Islet of Langerhans (tissue), 1 donor: Measurements from ENCODE around the gene PSPN.

Experiments
- FAIRE-seq: peaks from one replicate; lab custom pipeline; 2011; peaks lifted over from hg19 to GRCh38; lab: Jason Lieb, UNC

The PSPN gene, protein sequence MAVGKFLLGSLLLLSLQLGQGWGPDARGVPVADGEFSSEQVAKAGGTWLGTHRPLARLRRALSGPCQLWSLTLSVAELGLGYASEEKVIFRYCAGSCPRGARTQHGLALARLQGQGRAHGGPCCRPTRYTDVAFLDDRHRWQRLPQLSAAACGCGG

DNA sequence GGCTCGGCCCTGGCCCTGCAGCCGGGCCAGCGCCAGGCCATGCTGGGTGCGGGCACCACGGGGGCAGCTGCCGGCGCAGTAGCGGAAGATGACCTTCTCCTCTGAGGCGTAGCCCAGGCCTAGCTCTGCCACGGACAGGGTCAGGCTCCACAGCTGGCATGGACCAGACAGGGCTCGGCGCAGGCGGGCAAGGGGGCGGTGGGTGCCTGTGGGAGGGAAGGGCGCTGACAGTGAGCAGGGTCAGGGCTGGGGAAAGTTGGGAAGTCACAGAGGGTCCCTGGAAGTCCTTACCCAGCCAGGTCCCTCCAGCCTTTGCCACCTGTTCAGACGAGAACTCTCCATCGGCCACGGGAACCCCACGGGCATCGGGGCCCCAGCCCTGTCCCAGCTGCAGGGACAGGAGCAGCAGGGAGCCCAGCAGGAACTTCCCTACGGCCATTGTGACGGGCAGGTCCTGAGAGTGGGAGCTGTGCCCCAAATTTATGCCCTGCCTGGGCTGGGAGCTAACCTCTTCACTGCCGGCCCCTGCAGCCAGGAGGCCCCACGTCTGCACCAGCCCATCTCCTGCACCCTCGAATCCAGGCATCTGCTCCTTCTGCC, at the start of gene PSPN:
TSS of gene PSPN (minus strand) at position 523 of the 600 bp plus-strand sequence. CDS start at position 439, 84 bp downstream.
- FAIRE-seq: no peak

DNA sequence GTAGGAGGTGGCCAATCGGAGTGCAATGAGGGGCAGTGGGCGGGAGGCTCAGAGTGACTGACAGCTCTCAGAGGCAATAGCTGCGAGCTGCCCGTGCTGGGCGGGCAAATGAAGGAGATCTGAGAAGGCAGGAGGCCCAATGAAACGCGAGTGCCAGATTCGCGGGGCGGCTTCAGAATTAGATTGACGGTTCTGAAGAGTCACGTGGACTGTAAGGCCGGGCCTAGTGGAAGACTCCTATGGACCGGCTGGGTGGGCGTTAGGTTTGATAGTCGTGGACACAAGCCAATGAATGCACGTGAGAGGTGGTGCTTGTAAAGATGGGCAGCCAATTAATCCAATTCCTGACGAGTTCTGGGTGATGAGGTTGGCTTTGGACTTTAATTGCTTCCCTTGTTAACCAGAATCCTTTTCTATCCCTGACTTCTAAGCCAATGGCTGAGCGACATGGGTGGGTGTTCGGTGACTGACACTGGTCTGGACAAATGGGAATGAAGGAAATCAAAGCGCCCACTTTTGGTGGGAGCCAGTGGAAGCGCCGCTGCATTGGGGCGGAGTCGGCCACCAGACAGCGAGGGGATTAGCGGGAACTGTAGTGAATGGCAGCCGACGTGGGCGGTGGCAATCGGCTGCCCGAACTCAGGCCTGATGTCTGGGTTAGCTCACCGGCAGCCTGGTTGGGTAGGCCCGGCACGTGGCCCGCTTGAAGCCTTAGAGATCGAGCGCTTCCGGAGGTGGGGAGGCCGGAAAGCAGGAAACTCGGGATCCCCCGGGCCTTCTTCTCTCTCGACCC, 49.4 kb upstream of the PSPN start:
- peak; percentile 100 for FAIRE-seq

DNA sequence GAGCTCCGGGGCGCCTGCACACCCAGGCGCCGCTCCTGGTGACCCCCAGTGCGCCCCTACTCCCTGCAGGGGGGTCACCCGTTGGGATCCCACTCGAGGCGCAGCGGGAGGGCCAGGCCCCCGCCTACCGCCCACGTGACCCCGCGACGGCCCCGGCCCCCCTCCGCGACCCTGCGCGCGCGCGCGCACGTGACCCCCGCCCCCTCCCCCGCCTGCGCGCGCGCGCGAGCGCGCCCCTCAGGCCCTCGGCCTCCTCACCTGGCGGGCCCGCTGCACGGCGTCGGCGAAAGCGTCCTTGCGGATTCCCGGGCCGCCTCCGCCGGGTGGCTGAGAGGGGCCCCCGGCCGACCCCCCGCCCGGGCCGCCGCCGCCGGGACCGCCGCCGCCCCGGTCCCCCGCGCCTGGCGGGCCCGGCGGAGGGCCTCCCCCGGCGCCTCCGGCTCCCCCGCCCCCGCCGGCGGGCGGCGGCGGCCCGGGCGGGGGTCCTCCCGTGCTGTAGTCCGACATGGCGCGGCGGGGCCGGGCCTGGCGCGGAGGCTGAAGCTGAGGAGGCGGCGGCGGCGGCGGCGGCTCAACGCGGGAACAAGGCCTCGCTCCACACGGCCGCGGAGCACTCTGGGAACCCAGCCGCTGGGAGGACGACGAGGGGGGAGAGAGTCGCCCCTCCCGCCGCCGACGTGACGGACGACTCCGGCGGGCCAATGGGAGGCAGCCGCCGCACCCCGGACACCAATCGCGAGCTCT, 48.6 kb upstream of the PSPN start, which contains the start of gene KHSRP:
TSS of gene KHSRP (minus strand) at position 617 of the 744 bp plus-strand sequence. CDS start at position 507, 110 bp downstream.
- no peak for FAIRE-seq

DNA sequence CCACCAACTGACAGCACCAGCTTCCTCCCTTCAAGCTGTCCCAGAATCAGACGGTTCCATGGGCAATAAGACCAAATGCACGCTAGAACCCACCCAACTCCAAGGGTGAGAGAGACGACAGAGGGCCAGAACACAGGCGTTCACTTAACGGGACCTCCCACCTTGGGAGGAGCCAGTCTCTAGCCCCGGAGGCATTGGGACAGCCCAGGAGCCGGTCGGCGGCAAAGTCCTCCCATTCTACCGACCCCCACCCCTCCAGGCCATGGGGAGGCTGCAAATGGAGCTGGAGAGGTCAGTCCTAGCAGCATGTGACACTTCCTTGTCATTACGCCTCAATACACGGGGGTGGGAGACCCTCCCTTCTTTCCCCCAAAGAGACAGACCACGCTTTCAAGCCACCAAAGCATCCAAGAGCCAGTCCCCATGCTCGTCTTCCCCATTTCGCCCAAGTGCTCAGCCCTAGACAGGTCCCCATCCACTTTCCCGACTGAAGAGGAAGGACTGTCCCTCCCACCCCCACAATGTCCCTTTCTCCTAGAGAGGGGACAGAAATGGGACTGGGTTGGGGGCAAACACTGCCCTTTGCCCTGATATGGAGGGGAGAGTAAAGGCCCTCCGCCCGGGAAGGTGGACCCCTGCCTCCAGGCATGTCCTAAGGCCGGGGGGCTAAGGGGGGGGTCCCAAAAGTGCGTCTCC, 47.9 kb upstream of the PSPN start:
- no peak for FAIRE-seq

DNA sequence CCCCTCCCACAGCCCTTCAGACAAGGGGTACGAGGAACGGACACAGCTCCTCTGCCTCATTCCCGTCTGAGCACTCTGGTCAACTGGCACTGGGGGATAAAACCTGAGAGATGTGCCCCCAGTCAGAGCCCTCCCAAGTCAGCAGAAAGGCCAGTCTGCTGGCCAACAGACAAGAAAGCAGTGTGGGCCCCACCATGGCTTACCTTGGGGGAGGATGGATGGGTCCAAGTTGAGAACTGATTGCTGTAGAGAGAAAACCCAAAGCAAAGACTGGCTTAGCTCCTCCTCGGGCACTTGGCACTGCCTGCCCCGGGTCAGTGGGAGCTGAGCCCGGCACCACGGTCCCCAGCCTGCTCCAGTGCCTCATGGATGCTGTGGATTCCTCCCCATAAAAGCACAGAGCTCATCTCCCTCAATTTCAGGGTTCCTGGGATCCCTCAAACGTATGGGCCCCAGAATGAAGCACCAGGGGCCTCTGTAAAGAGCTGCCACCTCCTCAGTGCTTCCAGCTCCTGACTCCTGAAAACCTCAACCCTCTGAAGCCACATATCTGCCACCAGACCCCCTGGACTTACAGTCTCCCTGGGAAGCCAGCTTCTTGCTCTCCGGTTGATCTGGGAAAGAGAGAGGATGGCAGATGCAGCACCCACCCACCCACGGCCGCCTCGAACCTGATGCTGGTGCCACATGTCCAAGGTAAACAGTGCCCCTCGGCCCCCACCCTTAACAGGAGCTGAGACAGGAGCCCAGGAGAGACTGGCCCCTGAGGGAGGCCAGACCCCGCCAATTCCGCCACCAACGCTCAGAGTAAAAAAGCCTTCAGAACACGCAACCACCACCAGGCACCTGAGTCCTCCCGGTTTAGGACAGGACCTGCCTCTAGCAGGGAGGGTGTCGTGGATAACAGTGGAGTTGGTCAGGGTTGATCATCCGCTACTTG, 45.6 kb upstream of the PSPN start:
- no peak for FAIRE-seq

DNA sequence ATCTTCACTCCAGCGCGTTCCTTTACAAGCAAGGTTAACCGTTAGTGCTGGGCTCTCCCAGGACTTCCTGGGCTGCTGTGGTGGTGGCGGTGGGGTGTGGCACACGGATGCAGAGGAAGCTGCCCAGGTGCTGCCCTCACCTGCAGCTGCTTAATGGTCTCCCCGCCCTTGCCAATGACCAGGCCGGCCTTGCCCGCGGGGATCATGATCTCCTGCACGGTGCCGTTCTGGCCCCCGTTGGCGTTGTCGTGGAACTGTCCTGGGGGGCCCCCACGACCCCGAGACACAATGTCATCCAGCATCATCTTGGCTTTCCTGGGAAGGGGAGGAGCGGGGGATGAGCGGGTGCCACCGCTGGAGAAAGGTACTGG, 42.8 kb upstream of the PSPN start:
- no peak for FAIRE-seq

DNA sequence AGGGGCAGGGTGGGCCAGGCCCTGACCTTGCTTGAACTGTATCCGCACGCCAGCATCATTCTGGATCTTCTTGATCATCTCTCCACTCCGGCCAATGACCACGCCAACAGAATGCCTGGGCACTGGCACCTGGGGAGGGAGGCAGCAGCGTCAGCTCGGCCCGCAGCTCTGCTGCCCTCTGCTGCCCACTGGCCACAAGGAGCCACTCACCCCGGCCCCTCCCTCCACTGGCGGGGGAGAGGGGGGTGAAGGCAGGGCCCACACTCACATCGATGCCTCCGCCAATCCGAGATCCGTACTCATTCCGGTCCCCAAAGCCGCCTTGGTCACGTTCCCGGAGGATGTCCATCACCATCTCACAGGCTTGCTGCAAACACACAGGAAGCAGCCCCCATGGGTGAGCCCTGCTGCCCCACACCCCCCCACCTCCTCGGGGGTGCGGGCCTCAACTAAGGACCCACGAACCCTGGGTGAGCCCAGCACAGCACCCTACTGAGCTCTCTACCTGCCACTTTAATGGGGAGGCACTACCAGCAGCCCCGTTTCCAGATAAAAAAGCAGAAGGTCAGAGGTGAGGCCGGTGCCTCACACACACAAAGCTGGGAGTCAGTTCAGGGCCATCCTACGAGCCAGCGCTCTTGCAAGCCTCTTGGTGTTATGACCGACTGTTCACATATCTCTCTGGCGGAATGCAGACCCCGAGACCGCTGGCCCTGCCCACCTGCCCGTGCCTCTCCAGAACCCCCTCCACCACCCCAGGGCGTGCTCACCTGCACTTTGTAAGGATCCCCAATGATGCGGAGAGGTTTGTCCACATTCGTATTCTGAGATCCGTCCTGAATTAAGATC, 42.2 kb upstream of the PSPN start:
- FAIRE-seq: no peak

DNA sequence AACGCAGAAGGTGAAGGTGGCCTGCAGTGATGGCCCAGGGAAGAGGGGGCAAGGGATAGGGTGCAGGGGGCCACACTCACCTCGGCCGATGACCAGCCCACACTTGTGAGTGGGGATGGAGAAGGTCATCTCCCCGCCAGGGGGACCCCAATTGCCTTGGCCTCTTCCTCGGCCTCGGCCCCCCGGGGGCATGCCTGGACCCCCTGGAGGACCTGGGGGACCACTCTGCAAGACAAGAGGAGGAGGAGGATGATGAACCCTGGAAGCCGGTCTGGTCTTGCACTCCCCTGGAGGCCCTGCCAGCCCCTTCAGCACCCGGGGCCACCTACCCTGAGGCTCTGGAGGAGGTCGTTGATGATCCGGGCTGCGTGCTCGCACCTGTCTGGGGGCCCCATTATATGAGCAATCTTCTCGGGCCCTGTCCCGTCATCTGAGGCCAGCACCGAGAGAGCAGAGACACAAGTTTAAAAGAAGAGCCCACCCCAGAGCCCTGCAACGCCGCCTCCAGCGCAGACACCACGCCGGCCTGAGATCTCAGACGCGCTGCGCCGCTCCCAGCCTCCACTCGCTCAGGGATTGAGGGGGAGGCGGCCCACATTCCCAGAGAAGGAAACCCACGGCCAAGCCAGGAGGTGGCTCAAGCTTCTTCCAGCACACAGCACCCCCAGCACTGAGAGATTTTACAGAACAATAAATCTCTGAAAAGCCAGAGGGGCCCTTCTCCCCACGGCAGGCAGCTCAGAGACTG, 41.1 kb upstream of the PSPN start:
- no peak for FAIRE-seq

DNA sequence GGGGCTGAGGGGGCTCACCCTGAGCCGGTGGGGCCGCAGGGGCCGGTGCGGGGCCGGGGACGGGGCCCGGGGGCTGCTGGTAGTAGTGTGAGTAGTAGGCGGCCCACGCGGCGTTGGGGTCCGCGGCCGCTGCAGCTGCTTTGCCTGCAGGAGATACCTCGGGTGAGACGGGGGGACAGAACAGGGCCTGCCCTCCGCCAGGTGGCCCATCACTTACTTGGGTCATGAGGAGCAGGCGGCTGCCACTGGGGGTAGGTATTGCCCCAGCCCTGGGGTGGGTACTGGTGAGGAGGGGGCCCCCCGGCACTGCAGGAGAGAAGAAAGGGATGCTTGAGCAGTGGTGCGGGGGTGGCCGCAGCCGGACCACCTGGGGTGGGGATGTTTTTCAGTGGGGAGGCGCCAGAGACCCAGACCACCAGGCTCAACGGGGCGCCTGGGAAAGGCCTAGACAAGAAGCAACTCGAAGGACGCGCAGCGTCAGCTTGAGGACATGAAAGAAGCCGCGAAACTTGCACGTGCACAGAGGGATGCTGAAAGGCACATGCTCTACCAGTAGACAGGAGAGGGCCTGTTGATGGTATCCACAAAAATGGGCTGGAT, 40.0 kb upstream of the PSPN start:
- no peak for FAIRE-seq

DNA sequence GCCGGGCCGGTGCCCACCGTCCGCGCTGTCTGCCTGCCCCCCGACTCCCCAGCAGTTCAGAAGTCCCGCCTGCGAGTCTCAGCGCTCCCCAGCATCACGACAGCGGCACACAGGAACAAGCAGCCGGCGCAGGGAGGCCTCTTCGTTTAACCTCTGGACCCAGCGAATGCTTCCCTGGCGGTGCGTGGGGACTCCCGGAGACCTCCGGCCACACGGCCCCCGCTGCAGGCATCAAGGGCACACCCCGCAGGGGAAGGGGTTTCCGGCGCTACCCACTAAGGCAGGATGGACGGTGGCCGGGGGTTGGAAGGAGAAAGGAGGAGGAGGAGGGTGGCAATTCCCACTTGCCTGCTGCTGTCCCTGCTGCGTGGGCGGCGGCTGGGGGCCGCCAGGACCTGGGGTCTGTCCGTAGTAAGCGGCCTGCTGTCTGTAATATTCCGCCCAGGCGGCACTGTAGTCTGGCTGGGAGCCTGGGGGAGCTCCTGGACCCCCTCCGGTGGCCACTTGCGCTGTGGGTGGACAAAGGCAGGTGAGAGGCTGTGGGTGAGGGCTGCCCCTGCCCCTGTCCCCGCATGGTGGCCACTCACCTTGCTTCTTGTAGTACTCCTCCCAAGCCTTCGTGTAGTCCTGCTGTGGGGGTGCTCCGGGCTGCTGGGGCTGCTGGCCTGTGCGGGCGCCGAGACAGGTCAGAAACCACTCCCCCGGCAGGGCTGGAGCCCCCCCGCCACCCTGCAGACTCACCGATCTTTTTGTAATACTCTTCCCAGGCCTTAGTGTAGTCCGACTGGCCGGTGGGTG, 39.3 kb upstream of the PSPN start:
- no peak for FAIRE-seq

DNA sequence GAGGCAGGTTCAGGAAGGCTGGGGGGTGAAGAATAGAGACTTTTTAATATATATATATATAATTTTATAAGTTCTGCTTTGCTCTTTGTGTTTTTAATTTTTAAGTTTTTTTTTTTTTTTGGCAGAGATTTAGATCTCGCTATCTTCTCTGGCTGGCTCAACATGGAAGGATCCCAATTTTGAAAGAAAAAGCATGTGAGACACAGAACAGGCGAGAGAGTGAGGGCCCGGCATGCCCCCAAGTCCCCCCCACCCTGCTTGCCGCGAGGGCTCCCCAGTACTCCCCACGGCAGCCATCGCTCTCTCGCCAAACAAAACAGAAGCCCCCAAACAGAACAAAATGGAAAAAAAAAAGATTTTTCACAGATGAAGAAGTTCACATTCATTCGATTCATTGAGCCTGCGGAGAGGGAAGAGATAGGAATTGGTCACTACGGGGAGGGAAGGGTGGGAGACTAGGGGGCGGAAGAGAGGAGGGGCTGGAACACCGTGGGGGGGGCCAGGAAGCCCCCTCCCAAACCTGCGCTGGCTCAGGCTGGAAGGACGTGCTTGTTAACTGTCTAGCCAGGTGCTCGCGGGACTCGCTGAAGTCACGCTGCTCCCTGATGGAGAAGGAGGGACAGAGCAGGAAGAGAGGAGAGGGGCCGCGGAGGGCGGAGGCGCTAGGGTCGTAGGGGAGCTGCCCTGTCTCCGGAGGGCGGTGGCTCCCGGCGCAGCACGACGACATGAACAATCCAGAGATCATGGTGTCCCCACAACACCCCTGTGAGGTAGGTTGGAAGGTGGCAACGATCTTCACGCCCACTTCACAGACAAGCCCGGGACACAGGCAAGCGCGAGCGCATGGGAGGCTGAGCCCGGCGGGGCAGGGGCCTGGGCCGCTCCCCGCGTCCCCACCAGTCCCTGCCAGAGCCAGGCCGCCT, 38.2 kb upstream of the PSPN start:
- FAIRE-seq: no peak

DNA sequence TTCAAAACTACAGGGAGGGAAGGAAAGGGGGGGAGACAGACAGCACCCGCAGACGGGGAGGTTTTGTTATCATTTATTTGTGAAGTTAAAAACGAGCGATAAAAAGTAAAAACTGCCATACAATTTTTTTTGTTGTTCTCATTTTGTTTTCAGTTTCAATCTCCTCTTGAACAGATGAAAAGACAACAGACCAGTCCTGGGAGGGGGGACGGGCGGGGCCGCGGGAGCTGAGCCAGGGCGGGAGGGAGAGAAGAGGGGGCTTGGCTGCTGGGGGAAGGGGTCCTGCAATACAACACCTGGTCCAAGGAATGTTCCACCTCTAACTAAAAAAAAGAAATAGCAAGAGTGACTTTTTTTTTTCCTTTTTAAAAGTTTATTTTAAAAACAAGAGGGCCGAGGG, 37.6 kb upstream of the PSPN start:
- FAIRE-seq: no peak

DNA sequence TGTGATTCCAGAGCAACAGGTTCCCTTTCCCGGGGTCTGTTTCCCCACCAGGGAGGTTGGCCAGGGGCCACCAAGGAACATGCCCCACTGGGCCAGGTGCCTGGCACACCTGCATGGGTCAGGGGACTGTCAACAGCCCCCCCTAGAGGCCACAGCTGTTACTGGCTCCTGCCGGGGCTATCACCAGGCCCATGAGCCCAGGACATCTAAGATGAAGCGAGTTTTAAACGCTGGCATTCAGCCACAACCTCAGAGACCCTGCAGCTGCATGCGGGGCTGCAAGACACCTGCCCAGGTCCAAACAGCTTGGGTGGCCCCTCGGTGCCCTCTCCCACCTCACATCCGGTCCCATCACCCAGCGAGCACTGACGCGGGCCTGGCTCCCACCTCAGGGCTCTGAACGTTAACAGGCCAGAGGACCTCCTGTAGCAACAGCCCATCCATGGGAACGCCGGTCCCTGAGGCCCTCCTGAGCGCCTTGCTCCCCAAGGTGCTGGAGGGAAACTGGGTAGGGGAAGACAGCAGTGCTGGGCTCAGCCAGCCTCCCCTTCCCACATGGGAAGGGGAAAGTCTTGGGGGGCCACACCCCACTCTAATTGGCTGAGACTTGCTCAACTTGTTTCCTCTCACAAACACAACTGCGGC, 36.8 kb upstream of the PSPN start:
- no peak for FAIRE-seq

DNA sequence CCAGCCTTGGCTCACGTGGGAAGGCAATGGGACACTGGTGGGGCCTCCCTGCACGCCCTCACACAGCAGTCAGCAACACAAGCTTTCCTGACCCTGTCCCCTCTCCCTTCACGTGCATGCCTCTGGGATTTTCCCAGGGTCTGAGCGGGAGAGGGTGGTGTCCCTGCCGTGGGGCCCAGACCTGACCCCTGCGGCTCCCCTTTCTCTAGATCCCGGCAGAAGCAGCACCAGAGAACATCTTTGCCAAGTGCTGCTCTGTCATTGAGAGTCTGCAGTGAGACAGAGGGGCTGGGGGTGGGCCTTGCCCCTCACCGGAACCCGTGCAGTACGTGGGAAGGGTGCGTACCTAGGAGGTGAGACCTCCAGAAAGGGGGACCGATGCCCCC, 36.3 kb upstream of the PSPN start:
- FAIRE-seq: no peak

DNA sequence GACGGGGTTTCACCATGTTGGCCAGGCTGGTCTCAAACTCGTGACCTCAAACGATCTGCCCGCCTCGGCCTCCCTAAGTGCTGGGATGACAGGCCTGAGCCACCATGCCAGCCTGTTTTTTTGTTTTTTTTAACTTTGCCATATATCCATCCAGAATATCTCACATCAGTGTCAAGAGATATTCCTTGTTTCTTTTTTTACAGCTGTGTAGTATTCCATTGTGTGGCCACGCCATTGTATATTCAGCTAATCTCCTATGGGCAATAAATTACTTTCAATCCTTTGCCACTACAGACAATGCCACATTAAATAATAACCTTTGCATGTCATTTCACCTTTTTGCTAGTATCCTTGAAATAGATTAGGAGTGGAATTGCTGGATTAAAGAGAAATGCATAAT, 33.6 kb upstream of the PSPN start:
- no peak for FAIRE-seq

DNA sequence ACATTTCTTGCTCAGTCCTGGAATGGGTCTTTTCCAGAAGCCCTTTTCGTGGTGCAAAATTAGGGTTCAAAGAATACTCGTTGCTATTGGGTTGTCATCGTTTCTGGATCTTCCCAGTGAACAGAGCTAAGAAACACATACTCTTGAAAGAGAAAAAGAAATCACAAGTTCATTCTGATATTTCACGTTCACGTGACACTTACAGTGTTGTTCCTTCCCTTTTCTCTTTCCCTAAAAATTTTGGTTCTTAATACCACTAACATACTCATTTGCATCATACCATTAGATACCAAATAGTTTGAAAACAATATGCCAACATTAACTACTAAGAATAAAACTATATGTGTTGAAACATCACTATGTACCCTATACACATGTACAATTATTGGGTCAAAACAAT, 30.7 kb upstream of the PSPN start:
- FAIRE-seq: no peak
